Right ventricle myocardium inferior (tissue), 1 donor: Measurements from ENCODE around the gene COA8. TPM values are rescaled to one million over a fixed set of nuclear protein-coding genes. Genes with fewer than 3 reads are reported as not detected.

Experiments used
- ATAC-seq: fragments of 200-7000 bp; cut with Tn5 transposase; one replicate; pipeline ENCODE4 v1.9.1; 2020; ENCODE audit warnings: mild to moderate bottlenecking, moderate library complexity
- DNase-seq: peaks from one replicate; pipeline ENCODE4 v3.0.0; 2021; ENCODE audit errors: missing footprints
- intact Hi-C: fragments of 100-400 bp; cut with DNase I; formaldehyde crosslinking; loops from one replicate; pipeline ENCODE4 v1.11.0; 2022
- long read RNA-seq: library from polyadenylated mRNA; unstranded; transcript quantifications from one replicate; pipeline ENCODE4 v2.0.0, GENCODE V29; 2021
- total RNA-seq: library from RNA; stranded (reverse); fragmentation: NEBNext Ultra II Directional; extraction: Animal tissue kit (Norgen Biotek cat#: 25700); gene quantifications from one replicate; pipeline ENCODE4 v1.2.1, GENCODE V29; 2021
- donor health status: DM: no; HTN: yes; CAD: no; lungs with severe emphysema.

COA8 gene
- 49.3 TPM for total RNA-seq
- long read RNA-seq, transcript APOPT1-202 (3 exons, 575 nt) = minor isoform, 5 of 36 reads
- long read RNA-seq, transcript APOPT1-201 (5 exons, 2,523 nt) = major isoform, 23 of 36 reads
- long read RNA-seq, partial matches to known transcripts = 0 of 36 reads
- long read RNA-seq, other reads (novel, unspliced or antisense) = 6 of 36 reads

GRCh38 chr14:103562429-103563225 lies at the start of gene COA8, which contains the start of gene BAG5:
COA8 (plus strand) TSS chr14:103562960; CDS start chr14:103563002, 42 bp downstream.
BAG5 (minus strand) TSS chr14:103562657; CDS start chr14:103561164, 1,493 bp downstream.
- intact Hi-C loops = loop anchor here (10.0 kb wide), 1 partner anchor 152 kb away; the partner anchor contains the start of genes XRCC3 and ZFYVE21

GRCh38 chr14:103514596-103515421 lies 48.0 kb upstream of the COA8 start:
- DNase-seq (no peak), ATAC-seq (no peak)
- intact Hi-C loops = no loop called here

More at GRCh38 chr14:103562429-103563225, at the start of gene COA8, which contains the start of gene BAG5:
- DNase-seq (peak; percentile 95), ATAC-seq (peak; percentile 82)

GRCh38 chr14:103516426-103517173 lies 46.2 kb upstream of the COA8 start:
- no peak for DNase-seq
- intact Hi-C loops = no loop called here

GRCh38 chr14:103517174-103517566 lies 45.6 kb upstream of the COA8 start:
- no peak for DNase-seq
- ATAC-seq = no peak
- intact Hi-C loops = no loop called here

More at GRCh38 chr14:103516426-103517173, 46.2 kb upstream of the COA8 start:
- ATAC-seq = no peak

GRCh38 chr14:103517721-103518421 lies 44.9 kb upstream of the COA8 start:
- peak; percentile 21 for ATAC-seq
- intact Hi-C loops = loop anchor here (2.0 kb wide), 1 partner anchor 29 kb away; no protein-coding TSS in a partner anchor
- DNase-seq = no peak

- intact Hi-C loops = loop anchor here (2.0 kb wide), 1 partner anchor 28 kb away; no protein-coding TSS in a partner anchor
- ATAC-seq (peak; percentile 44), DNase-seq (peak; percentile 81)
These were observed 44.2 kb upstream of the COA8 start for GRCh38 chr14:103518422-103519042.

- no peak for ATAC-seq
- intact Hi-C loops = loop anchor here (2.0 kb wide), 1 partner anchor 28 kb away; no protein-coding TSS in a partner anchor
- DNase-seq = no peak
These were observed 43.5 kb upstream of the COA8 start for GRCh38 chr14:103519043-103519836.

- intact Hi-C loops = loop anchor here (2.0 kb wide), 1 partner anchor 27 kb away; no protein-coding TSS in a partner anchor
- ATAC-seq = no peak
These were observed 42.9 kb upstream of the COA8 start for GRCh38 chr14:103519837-103520212.

GRCh38 chr14:103520269-103520656 lies 42.5 kb upstream of the COA8 start:
- DNase-seq = no peak
- ATAC-seq = no peak
- intact Hi-C loops = no loop called here

More at GRCh38 chr14:103519837-103520212, 42.9 kb upstream of the COA8 start:
- no peak for DNase-seq

GRCh38 chr14:103520657-103521437 lies 41.9 kb upstream of the COA8 start:
- DNase-seq (peak; percentile 94), ATAC-seq (peak; percentile 47)
- intact Hi-C loops = no loop called here

GRCh38 chr14:103521438-103521950 lies 41.3 kb upstream of the COA8 start:
- DNase-seq = peak; percentile 84
- peak; percentile 49 for ATAC-seq
- intact Hi-C loops = no loop called here

GRCh38 chr14:103521951-103522563 lies 40.7 kb upstream of the COA8 start:
- DNase-seq = peak; percentile 72
- intact Hi-C loops = no loop called here
- ATAC-seq = no peak

GRCh38 chr14:103522649-103523574 lies 39.8 kb upstream of the COA8 start, which contains the start of gene CKB:
CKB (minus strand) TSS chr14:103522830; CDS start chr14:103522493, 337 bp downstream.
- peak; percentile 81 for DNase-seq
- ATAC-seq = peak; percentile 43
- intact Hi-C loops = no loop called here

GRCh38 chr14:103523575-103523954 lies 39.2 kb upstream of the COA8 start:
- intact Hi-C loops = no loop called here
- ATAC-seq (no peak), DNase-seq (peak; percentile 14)
